Measurements from ENCODE around the gene RPRD2.
A peak's percentile ranks its signal among the peaks of the same experiment; 100 is the strongest.

Gene RPRD2

DNA sequence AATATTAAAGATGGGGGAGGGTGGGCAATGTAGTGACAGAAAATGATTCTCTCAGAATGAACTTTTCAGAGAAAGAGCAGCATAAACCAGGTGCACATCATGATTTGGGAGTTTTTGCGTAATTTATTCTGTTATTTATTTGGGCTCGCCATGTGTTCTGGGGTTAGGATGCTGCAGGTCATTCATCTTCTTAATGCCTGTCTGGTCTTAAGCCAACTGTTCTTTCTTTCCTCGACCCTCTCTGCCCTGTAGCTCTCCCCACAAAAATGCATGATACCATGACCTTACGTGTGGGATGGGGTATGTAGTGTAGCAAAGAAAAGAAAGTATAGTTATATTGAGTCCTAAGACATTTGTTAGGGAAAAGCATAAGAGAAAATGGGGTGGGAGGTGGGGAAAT, 110.9 kb downstream of the RPRD2 start:
- no peak for DNase-seq

DNA sequence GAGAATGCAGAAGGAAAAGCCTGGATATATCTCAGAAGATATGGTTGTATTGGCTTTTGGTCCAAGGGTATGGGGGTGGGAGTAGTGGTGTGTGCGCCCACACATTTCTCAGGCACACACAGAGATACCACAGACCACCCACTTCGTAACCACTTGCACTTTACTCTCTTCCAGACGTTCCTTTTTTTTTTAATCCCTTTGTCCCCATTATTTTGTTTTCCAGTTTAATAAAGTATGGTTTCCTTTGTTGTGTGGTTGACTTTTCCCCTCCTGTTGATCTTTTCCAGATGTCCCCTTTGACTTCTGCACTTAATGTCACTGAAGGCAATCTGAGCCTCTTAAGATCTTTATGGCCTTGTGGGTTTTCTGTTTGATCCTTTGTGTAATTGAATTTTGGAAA, 112.8 kb downstream of the RPRD2 start:
- no peak for DNase-seq

DNA sequence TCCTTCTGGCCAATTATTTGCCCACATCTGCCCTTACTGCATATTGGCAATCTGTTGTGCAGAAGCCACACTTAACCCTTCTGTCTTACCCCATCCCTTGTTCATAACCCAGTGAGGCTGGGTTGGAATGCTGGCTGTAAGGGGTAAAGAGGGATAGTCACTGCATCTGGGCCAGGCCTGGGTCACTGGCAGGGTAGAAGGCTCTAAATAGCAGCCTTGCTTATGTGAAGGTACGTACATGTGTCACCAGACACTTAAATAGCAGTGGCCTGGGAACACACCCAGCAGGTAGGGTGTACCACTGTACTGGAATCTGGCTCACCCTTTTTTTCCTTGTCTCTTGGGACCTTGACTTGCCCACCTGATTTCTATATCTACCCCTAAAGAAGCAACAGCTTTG, 113.4 kb downstream of the RPRD2 start:
- no peak for DNase-seq

DNA sequence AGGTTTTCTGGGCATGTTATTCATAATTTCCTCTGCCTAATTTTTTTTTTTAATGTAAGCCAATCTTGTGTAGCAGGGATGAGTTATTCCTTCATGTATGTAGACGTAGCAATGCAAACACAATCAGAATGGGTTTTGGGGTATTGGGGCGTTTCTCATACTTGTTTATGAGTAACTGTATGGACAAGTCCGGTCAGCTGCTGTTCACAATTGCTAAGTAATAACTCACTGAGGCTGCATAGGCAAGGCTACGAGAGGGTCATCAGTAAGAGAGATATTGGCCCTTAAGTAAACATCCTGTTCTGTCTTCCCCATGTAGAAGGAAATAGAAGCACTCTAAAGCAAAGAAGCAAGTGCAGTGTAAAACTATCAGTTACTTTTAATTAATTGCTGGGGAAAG, 113.8 kb downstream of the RPRD2 start:
- no peak for DNase-seq

DNA sequence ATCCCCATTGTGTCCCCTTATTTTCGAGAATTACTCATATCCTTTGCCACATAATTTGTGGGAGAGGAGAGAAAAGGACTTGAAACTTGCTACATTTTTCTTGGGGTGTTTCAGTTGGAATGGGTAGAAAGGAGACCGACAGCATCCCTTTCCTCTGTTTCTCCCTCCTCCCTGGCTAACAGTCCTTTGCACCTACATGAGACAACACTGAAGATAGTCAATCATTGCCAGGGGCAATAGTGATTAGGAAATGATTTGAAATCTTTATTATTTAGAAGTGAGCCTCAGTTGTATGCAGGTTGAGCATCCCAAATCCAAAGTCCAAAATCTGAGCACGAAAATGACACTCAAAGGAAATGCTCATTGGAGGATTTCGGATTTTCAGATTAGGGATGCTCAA, 115.4 kb downstream of the RPRD2 start:
- DNase-seq = no peak

DNA sequence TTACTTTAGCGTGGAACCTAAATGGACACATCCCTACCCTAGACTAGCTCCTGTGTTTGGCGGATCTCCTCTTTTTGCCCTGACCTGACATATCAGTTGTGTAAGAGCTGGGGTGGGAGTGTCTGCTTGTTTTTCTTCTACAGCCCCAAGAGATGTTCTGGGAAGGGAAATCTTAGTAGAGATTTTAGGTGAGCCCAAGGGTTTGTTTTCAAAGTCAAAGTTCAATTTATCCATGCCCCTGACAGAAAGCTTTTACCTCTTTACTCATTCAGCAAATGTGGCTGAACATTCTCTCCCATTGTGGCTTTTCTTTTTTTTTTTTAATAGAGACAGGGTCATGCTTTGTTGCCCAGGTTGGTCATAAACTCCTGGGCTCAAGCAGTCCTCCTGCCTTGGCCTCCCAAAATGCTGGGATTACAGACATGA, 116.0 kb downstream of the RPRD2 start:
- no peak for DNase-seq

DNA sequence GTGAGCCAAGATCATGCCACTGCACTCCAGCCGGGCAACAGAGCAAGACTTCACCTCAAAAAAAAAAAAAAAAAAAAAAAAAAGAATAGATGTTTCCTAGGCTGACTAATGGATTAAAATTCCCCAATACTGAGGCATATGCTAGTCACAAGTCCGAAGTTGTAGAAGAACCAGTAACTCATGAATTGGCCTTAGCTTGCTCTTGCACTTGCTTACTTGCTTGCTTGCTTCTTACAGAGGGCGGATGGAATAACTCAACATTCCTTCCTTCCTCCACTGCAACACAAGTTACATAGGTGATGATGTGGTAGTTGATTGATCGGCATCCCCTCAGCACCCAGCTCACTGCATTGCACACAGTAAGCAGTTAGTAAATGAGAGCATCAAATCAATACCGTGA, 120.5 kb downstream of the RPRD2 start:
- no peak for DNase-seq

DNA sequence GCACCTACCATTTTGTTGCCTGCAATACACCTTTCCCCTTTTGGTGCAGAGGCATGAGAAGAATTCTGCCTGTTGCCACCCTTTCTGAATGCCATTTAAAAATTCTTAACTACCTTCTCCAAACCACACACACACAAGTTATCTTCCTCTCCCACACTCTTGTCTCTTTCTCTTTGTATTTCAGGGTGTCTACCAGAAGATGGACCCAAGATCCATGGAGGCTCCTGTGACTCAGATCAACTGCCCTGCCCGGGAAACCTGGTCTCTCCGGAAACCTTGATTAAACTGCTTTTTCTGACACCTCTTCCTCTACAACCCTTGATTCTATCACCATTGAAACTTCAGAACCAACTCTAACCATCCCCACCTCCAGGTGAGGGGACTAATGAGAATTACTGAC, 120.9 kb downstream of the RPRD2 start:
- DNase-seq = no peak

DNA sequence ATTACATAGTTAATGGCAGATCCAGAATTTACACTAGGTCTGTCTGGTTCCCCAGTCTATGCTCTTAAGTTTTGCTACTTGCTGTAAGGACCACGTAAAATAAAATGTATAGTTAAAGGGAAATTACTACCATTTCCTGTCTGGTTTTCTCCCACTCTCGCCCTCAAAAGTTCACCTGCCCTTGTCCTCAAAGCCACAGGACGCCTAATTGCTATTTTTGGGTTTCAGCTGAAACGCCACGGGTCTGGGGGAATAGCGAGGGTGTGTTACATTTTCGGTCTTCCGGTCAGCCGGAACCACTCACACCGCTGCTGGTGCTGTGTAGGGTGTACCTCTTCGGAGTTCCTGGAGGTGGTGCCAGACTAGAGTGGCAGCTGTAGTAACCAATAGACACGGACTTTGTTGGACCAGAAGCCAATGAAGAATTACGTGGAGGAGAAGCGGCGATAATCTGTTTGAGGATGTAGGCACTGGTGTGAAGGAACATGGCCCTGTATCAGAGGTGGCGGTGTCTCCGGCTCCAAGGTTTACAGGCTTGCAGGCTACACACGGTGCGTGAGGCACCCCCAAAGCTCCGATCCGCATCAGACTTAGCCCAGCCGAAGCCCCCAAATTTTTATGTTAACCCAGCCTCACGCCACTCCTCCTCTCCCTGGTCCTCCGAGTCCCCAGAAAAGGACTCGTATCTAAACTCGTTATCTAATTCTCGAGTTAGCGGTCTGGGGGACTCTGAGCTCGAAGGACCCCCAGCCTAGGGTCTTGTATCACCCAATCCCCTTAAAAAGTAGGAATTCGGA, 123.2 kb downstream of the RPRD2 start, which contains the start of gene TARS2:
TARS2 (plus strand) TSS at position 454 of the 797 bp plus-strand sequence; CDS start at position 486, 32 bp downstream.
- DNase-seq = peak; percentile 98 to 99

DNA sequence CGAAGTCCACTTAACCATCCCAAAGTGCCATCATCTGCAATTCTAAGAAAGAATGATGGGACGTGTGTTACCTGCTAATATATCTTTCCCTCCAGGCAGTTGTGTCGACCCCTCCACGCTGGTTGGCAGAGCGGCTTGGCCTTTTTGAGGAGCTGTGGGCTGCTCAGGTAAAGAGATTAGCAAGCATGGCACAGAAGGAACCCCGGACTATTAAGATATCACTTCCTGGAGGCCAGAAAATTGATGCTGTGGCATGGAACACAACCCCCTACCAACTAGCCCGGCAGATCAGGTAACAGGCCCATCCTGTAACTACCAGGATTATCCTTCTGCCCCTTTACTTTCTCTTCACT, 123.8 kb downstream of the RPRD2 start:
- DNase-seq = no peak

DNA sequence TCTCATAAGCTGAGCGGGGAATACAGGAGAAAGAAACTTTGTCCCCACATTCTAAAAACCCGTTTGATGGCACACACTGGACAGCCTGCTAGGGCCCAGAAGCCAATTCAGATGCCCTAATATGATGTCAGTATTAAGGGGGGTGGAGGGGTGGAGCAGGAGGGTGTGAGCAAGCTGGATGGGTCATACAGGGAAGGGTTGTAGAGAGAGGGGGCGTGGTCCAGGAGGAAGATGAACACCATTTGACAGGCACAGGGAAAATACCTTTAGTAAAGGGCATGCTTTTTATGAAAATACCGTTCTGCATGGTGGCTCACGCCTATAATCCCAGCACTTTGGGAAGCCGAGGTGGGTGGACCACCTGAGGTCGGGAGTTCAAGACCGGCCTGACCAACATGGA, 129.2 kb downstream of the RPRD2 start:
- DNase-seq = no peak

DNA sequence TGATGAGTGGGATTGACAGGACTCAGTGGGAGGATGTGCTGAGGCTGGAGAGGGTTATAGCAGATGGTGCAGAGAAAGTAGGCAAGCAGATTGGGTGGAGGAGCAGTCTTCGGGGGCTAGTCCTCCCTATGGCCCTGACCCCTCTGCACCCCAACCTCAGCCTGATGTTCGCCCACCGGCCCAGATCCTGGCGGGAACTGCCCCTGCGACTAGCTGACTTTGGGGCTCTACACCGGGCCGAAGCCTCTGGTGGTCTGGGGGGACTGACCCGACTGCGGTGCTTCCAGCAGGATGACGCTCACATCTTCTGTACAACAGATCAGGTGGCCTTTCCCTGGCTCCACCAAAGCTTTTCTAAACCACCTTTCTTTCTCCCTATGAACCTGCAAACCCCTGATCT, 134.4 kb downstream of the RPRD2 start:
- DNase-seq = no peak

DNA sequence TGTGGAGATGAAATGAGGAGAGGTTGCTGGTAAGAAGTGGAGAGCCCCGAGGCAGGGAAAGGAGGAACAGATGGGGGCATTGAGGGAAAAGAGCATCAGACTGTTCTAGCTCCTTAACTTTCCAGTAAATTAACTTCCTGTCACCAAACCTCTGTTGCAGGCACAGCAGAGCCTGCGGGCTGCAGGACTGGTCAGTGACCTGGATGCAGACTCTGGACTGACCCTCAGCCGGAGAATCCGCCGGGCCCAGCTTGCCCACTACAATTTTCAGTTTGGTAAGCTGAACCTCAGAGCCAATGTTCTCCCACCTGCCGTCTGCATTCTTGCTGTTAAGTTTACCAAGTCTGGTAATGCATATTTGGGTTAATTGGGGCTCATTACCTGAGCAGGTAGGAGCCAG, 141.5 kb downstream of the RPRD2 start:
- DNase-seq = no peak

DNA sequence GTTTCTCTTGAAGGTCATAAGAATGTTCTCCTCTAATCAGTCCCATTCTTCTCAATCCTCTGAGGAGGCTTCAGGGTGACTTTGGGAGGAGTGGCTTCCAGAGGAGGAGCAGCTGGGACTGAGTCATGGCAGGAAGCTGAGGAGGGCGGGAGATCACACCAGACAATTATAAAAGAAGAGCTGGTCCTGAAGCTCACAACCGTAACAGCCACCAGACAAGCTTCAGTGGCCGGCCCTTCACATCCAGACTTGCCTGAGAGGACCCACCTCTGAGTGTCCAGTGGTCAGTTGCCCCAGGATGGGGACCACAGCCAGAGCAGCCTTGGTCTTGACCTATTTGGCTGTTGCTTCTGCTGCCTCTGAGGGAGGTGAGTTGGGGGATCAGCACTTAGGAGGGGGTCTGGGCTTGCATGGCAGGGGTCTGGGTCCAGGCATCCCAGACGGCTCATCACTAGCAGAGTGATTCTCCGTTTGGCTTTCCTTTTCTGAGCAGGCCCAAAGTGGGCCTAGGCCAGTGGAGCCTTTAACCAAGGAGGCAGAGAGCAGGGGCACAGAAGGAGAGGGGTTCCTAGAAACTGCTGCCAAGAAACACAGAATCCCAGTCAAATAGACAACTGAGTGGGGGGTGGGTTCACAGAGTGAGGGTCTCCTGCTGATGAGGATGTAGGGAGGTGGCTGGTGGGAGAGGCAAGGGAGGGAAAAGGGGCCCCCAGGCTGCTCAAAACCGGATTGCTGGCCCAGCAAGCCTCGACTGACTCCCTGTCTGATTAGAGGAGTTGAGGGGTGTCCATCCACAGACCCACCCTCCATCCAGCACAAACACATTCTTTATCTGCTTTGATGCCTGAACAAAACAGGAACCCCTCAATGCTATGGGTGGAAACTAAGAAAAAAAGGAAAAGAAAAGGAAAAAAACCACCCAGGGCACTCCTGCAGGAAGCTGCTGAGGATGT, 144.2 kb downstream of the RPRD2 start, which contains the start of gene ECM1:
ECM1 (plus strand) TSS at position 198 of the 953 bp plus-strand sequence; CDS start at position 299, 101 bp downstream.
- no peak for DNase-seq

DNA sequence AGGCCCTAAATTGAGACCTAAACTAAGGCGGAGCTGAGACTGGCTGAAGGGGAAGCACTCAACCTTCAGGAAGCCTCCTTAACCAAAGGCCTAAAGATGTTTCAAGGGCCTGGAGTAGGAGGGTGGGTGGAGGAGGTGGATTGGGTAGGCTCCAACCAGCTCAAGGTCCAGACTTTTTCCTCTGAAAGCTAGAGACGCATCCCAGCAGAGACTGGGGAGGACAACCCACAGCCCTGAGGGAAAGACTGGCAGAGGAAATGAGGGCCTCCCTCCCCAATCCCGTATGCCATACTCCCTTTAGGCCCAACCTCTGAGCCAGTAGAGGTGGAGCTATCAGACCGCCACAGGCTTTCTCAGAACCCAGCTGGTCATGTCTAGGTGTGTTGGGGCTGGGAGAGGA, 145.0 kb downstream of the RPRD2 start:
- DNase-seq = no peak

DNA sequence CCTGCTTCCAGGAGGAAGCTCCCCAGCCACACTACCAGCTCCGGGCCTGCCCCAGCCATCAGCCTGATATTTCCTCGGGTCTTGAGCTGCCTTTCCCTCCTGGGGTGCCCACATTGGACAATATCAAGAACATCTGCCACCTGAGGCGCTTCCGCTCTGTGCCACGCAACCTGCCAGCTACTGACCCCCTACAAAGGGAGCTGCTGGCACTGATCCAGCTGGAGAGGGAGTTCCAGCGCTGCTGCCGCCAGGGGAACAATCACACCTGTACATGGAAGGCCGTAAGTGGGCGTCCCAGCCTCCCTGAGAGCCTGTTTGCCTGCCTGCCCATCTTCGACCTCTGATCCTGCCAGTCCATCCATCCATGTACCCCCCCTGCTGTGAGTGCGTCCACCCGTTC, 147.6 kb downstream of the RPRD2 start:
- no peak for DNase-seq

DNA sequence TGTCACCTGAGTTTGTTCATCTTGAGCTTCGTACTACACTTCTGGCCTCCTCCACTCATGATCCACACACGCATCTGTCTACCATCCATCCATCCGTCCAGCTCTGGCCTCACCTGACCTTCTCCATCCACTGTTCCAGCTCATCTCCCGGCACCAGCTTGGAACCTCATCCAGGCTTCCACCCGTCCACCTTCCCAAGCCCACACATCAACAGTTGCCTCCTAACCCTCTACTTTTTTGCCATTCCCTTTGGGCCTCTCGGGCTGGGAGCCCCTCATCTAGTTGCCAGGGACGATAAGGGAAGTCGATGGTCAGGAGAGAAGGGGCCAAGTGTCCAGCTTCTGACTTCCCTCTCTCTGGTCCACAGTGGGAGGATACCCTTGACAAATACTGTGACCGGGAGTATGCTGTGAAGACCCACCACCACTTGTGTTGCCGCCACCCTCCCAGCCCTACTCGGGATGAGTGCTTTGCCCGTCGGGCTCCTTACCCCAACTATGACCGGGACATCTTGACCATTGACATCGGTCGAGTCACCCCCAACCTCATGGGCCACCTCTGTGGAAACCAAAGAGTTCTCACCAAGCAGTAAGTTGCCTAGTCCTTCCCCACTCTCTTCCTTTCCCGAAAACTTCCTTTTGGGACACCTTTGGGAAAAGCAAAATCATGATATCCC, 148.2 kb downstream of the RPRD2 start:
- no peak for DNase-seq

DNA sequence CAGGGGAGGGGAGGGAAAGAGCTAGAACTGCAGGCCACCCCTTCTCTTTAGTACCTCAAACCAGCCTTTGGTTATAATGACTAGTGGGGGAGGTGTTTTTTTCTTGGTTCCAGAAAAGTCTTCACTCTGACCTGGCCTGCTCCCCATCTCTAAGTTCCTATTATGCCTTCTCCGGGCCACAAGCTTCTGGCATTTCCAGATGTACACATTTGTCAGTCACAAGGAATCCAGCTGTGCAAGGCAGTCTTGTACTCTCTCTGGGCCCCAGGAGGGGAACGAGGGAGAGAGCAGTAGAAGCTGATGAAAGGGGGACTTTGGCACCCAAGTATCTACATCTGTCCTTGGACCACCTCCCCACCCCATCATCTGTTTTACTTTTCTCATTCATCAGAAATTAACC, 148.9 kb downstream of the RPRD2 start:
- no peak for DNase-seq

DNA sequence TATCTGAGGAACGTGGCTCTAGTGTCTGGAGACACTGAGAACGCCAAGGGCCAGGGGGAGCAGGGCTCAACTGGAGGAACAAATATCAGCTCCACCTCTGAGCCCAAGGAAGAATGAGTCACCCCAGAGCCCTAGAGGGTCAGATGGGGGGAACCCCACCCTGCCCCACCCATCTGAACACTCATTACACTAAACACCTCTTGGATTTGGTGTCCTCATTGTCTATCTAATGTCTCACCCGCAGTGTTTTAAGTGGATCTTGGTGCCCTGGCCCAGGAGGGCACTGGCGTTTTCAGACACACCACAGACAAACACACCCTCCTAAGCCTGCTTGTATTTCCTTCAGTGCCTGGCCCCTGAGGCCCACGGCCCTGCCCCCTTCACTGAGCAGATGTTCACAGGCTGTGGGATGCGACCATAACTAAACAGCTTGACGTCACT, 149.4 kb downstream of the RPRD2 start:
- no peak for DNase-seq

DNA sequence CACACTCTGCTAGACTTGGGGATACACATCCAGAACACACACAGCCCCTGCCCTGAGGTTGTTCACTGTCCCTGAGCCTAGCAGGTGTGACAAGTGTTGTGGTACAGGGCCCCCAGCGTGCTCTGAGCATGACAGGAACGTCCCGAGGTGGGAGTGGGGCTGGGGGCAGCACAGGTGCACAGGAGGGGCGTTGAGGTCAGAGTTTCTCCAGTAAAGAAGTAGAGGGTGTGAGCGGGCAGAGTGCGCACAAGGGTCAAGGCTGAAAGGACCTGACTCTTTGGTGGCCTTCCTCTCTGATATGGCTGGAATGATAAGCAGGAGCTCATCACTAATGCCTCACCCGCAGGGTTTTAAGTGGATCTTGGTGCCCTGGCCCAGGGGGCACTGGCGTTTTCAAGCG, 150.3 kb downstream of the RPRD2 start:
- DNase-seq = no peak

DNA sequence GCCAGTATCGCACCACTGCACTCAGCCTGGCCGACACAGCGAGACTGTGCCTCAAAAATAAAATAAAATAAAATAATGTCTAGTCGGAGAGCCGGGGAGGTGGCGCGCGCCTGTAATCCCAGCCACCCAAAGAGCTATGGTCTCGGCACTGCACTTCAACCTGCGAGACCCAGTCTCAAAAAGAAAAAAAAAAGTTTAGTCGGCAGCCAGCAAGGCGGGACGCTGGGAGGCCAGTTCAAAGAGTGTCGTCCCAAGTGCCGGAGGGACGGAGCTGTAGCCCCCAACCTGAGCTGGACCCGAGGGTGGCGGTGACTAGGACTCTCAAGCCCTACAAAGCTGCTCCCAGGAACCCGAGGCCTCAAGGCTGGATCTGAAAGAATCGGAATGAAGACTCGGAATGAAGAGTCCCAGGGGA, 151.0 kb downstream of the RPRD2 start:
- DNase-seq = no peak

DNA sequence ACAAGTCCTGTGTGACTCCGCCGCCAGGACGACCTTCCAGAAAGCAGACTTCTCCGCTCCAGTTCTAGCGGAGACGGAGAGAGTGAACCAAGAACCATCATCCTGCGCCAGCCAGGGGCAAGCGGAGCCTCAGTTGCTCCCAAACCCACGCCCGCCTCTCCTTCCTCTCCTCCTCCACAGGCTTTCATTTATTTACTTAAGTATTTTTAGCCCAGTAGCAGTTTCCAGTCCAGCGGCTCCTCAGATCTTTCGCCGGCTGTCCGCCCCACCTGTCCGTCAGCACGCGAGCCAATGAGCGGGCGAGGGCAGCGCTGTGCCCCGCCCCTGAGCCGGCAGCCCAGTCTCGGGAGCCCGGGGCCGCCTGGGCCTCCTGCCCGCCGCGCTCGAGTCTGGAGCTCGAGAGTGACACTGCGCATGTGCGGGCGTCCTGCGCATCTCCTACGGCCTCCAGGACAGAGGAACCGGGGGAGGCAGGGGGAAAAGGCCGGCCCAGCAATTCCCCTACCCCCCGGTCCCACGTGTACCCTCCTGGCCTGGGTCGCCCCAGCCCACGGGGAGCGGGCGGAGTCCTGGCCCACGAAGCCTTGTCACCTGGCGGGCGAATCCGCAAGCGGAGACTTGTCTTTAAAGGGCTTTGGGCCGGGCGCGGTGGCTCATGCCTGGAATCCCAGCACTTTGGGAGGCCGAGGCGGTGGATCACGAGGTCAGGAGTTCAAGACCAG, 151.5 kb downstream of the RPRD2 start, which contains the start of gene FALEC:
FALEC (plus strand) TSS at position 425 of the 722 bp plus-strand sequence.
- DNase-seq = peak; percentile 93 to 94

Measured in CD4-positive, alpha-beta T cell treated with Interleukin-4 for 1 hour (primary cell).